DND-41 (cell line): Measurements from ENCODE around the gene EPB41L2.

Experiments used
- EZH2 ChIP-seq: IDR thresholded peaks from 3 replicates; pipeline ENCODE4 v1.6.1; 2012; ENCODE audit warnings: borderline replicate concordance, low read depth, mild to moderate bottlenecking, moderate library complexity, low read length, inconsistent platforms; ENCODE audit not compliant: severe bottlenecking
- TF ChIP-seq, protein P1 (sequence below): IDR thresholded peaks from 2 replicates; pipeline ENCODE4 v1.5.1; 2012; ENCODE audit warnings: borderline replicate concordance, low read length, moderate library complexity, mild to moderate bottlenecking; ENCODE audit not compliant: poor library complexity, severe bottlenecking; ENCODE audit errors: extremely low read depth

DNA sequence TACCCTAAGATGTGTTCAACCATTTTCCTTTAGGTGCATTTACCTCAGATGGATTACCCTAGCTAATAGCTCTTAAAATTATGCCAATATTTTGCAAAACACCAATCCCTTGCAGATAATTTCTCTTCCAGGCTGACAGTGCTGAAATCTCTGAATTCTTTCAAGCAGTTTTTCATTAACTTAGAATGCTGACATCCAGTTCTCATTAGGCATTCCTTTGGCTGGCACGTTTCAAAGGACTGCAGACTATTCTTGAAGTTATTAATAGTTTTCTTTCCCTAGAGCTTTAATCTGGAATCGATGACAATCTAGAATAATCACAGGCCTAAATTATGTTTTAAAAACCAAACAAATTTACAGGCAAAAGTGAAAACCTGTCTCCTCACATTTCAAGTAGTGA, 167.5 kb downstream of the EPB41L2 start:
- TF ChIP-seq, protein P1, sequence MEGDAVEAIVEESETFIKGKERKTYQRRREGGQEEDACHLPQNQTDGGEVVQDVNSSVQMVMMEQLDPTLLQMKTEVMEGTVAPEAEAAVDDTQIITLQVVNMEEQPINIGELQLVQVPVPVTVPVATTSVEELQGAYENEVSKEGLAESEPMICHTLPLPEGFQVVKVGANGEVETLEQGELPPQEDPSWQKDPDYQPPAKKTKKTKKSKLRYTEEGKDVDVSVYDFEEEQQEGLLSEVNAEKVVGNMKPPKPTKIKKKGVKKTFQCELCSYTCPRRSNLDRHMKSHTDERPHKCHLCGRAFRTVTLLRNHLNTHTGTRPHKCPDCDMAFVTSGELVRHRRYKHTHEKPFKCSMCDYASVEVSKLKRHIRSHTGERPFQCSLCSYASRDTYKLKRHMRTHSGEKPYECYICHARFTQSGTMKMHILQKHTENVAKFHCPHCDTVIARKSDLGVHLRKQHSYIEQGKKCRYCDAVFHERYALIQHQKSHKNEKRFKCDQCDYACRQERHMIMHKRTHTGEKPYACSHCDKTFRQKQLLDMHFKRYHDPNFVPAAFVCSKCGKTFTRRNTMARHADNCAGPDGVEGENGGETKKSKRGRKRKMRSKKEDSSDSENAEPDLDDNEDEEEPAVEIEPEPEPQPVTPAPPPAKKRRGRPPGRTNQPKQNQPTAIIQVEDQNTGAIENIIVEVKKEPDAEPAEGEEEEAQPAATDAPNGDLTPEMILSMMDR: no peak
- no peak for TF ChIP-seq EZH2
